IMR-90 (cell line): Measurements from ENCODE around the gene GPRIN3. TPM values are rescaled to one million over a fixed set of nuclear protein-coding genes. Genes with fewer than 3 reads are reported as not detected.

ENCODE experiments used
- ATAC-seq: fragments of 200-7000 bp; cut with Tn5 transposase; 2 replicates; pipeline ENCODE4 v1.9.1; 2020; ENCODE audit warnings: low read depth, mild to moderate bottlenecking, moderate library complexity
- BruUV-seq: library from RNA; stranded (reverse); fragments of 400-500 nt; replicated peaks from 2 replicates; lab custom pipeline; 2021; lab: Mats Ljungman, UMichigan
- CTCF ChIA-PET: fragments of 300-600 bp; formaldehyde crosslinking; extraction: SDS; loops from one replicate; lab custom pipeline; 2021; ENCODE audit warnings: antibody characterized with exemption; lab: Yijun Ruan, JAX
- POLR2A ChIA-PET: fragments of 300-600 bp; sonication (Branson Sonifier 250); formaldehyde crosslinking; loops from one replicate; lab custom pipeline; 2022; ENCODE audit warnings: antibody characterized with exemption; ENCODE audit not compliant: unreplicated experiment; lab: Charles Lee
- DNase-seq: peaks from one replicate; pipeline ENCODE4 v3.0.0; 2013
- H2AFZ ChIP-seq: replicated peaks from 2 replicates; pipeline ENCODE3; 2013; ENCODE audit warnings: low read length, mild to moderate bottlenecking; ENCODE audit not compliant: poor library complexity
- H2AK5ac ChIP-seq: 2 replicates; pipeline ENCODE4 v1.6.1; 2013; ENCODE audit warnings: low read depth, low read length, inconsistent platforms
- H2AK9ac ChIP-seq: replicated peaks from 2 replicates; pipeline ENCODE3; 2013; ENCODE audit warnings: mild to moderate bottlenecking, low read depth, low read length, moderate library complexity; ENCODE audit not compliant: poor library complexity
- H2BK120ac ChIP-seq: 2 replicates; pipeline ENCODE4 v1.6.1; 2013; ENCODE audit warnings: low read depth, low read length, inconsistent platforms
- H2BK15ac ChIP-seq: 3 replicates; pipeline ENCODE4 v1.6.1; 2013; ENCODE audit warnings: low read depth, low read length, inconsistent platforms
- H2BK20ac ChIP-seq: 2 replicates; pipeline ENCODE4 v1.6.1; 2013; ENCODE audit warnings: low read depth, mild to moderate bottlenecking, inconsistent platforms, low read length, moderate library complexity
- H2BK5ac ChIP-seq: 2 replicates; pipeline ENCODE4 v1.6.1; 2013; ENCODE audit warnings: mild to moderate bottlenecking, low read depth, low read length, inconsistent platforms; ENCODE audit not compliant: poor library complexity, severe bottlenecking
- H3K14ac ChIP-seq: replicated peaks from 2 replicates; pipeline ENCODE4 v1.6.1; 2013; ENCODE audit warnings: low read depth, low read length, inconsistent platforms
- H3K18ac ChIP-seq: 2 replicates; pipeline ENCODE4 v1.6.1; 2013; ENCODE audit warnings: low read depth, low read length, control low read depth
- H3K23ac ChIP-seq: 2 replicates; pipeline ENCODE4 v1.6.1; 2013; ENCODE audit warnings: low read depth, low read length, inconsistent platforms
- H3K27ac ChIP-seq: 2 replicates; pipeline ENCODE4 v1.5.1; 2013; ENCODE audit warnings: mild to moderate bottlenecking, control low read depth, low read length; ENCODE audit not compliant: insufficient read depth
- H3K27me3 ChIP-seq: 2 replicates; pipeline ENCODE4 v1.6.1; 2013; ENCODE audit warnings: low read length; ENCODE audit not compliant: control insufficient read depth, insufficient read depth
- H3K36me3 ChIP-seq: 2 replicates; pipeline ENCODE4 v1.6.1; 2013; ENCODE audit warnings: low read length, mixed read lengths; ENCODE audit not compliant: control insufficient read depth, insufficient read depth
- H3K4ac ChIP-seq: 2 replicates; pipeline ENCODE4 v1.6.1; 2013; ENCODE audit warnings: low read depth, low read length, inconsistent platforms
- H3K4me1 ChIP-seq: 2 replicates; pipeline ENCODE4 v1.6.1; 2013; ENCODE audit warnings: low read length, mixed read lengths; ENCODE audit not compliant: control insufficient read depth, insufficient read depth
- H3K4me2 ChIP-seq: 2 replicates; pipeline ENCODE4 v1.6.1; 2013; ENCODE audit warnings: low read depth, mild to moderate bottlenecking, control low read depth, low read length, moderate library complexity
- H3K4me3 ChIP-seq: 2 replicates; pipeline ENCODE4 v1.5.1; 2013; ENCODE audit warnings: low read depth, mild to moderate bottlenecking, control low read depth, low read length, moderate library complexity; ENCODE audit not compliant: insufficient read depth
- H3K56ac ChIP-seq: 2 replicates; pipeline ENCODE4 v1.6.1; 2013; ENCODE audit warnings: low read length, inconsistent platforms; ENCODE audit not compliant: insufficient read depth; ENCODE audit errors: extremely low read depth
- H3K79me1 ChIP-seq, 2 experiments: 2 replicates each; pipeline ENCODE4 v1.6.1; 2013; ENCODE audit warnings: low read length in 2 of 2, inconsistent platforms in 1 of 2, low read depth in 1 of 2
- H3K9ac ChIP-seq: 2 replicates; pipeline ENCODE4 v1.6.1; 2013; ENCODE audit warnings: low read depth, low read length, control low read depth
- H3K9me1 ChIP-seq: 2 replicates; pipeline ENCODE4 v1.6.1; 2013; ENCODE audit warnings: low read length, inconsistent platforms; ENCODE audit not compliant: insufficient read depth
- H3K9me3 ChIP-seq: 2 replicates; pipeline ENCODE4 v1.6.1; 2013; ENCODE audit warnings: low read length; ENCODE audit not compliant: control insufficient read depth, insufficient read depth
- H4K20me1 ChIP-seq: 2 replicates; pipeline ENCODE4 v1.6.1; 2013; ENCODE audit warnings: low read length, inconsistent platforms; ENCODE audit not compliant: insufficient read depth
- H4K5ac ChIP-seq: 2 replicates; pipeline ENCODE4 v1.6.1; 2013; ENCODE audit warnings: mild to moderate bottlenecking, low read depth, low read length, control low read depth
- H4K8ac ChIP-seq, 2 experiments: 2 replicates each; pipeline ENCODE4 v1.6.1; 2013; ENCODE audit warnings: low read depth in 2 of 2, low read length in 2 of 2, control low read depth in 1 of 2, inconsistent platforms in 1 of 2
- H4K91ac ChIP-seq: 2 replicates; pipeline ENCODE4 v1.6.1; 2013; ENCODE audit warnings: low read depth, low read length, inconsistent platforms; ENCODE audit not compliant: insufficient read depth
- CTCF ChIP-seq: conservative IDR thresholded peaks from 2 replicates; pipeline ENCODE4 v1.5.1; 2012; ENCODE audit warnings: mild to moderate bottlenecking, low read depth, low read length, improper control_type of control experiment
- POLR2A ChIP-seq: IDR thresholded peaks from 2 replicates; pipeline ENCODE4 v1.6.1; 2012; ENCODE audit warnings: mild to moderate bottlenecking, low read depth, low read length
- RAD21 ChIP-seq: IDR thresholded peaks from 2 replicates; pipeline ENCODE4 v1.6.1; 2012; ENCODE audit warnings: low read length, improper control_type of control experiment
- SMC3 ChIP-seq: fragments of 150-350 bp; IDR thresholded peaks from 2 replicates; pipeline ENCODE4 v1.6.1; 2016; ENCODE audit warnings: low read depth, mild to moderate bottlenecking, antibody characterized with exemption, low read length, moderate library complexity
- USF2 ChIP-seq: fragments of 150-350 bp; IDR thresholded peaks from 2 replicates; pipeline ENCODE4 v1.6.1; 2017; ENCODE audit warnings: mild to moderate bottlenecking, antibody characterized with exemption, low read length, low read depth
- WGBS, 2 experiments: methylation state at CpG; one replicate each; pipeline versions ENCODE4 v1.1.5 to v1.1.7; 2013; ENCODE audit warnings: missing lambda C conversion rate in 2 of 2; ENCODE audit not compliant: insufficient read length in 1 of 2; ENCODE audit errors: extremely low coverage in 2 of 2; 5-methylcytosine and 5-hydroxymethylcytosine counted together
- dilution Hi-C: fragments of 300-500 bp; cut with HindIII; formaldehyde crosslinking; loops from one replicate; pipeline ENCODE4 v1.14.3; 2018; ENCODE audit warnings: low sequenced_read_pairs; ENCODE audit not compliant: unreplicated experiment
- in situ Hi-C: fragments of 300-500 bp; cut with MboI; formaldehyde crosslinking; loops from 3 replicates; pipeline ENCODE4 v1.14.3; 2019; ENCODE audit warnings: low sequenced_read_pairs, inconsistent platforms, mixed read lengths
- intact Hi-C: fragments of 100-400 bp; cut with micrococcal nuclease; formaldehyde crosslinking; loops from 2 replicates; pipeline ENCODE4 v1.10.0; 2022
- polyA plus RNA-seq, 3 experiments: library from polyadenylated mRNA; depleted of rRNA; stranded (reverse); fragments of >200 nt; gene quantifications; 2 replicates each; pipeline ENCODE4 v1.2.3, GENCODE V29; 2012; ENCODE audit warnings: low replicate concordance in 1 of 3
- total RNA-seq: library from RNA; depleted of rRNA; stranded (reverse); fragments of >200 nt; gene quantifications from 2 replicates; pipeline ENCODE4 v1.2.3, GENCODE V29; 2012

Gene GPRIN3
- total and polyA plus RNA-seq, 2 of the 4 experiments (the other 2 are of a cell fraction), result under 0.01 TPM; not detected in 1

GRCh38 chr4:89226665-89227574, 80.7 kb downstream of the GPRIN3 start:
- no peak overlapping the region for H2AFZ ChIP-seq
- DNase-seq, result peak; percentile 62

More at GRCh38 chr4:89226665-89227574, 80.7 kb downstream of the GPRIN3 start:
- Histone ChIP-seq H4K91ac (no peak overlapping the region), H3K36me3 (no peaks in the 10 kb centered on the region), H2BK5ac (no peak overlapping the region), H4K5ac (no peak overlapping the region), H3K14ac (no peak overlapping the region), H3K9me3 (no peaks in the 10 kb centered on the region), H2BK15ac (no peak overlapping the region), H3K27ac (no peak overlapping the region), H3K4me3 (no peak overlapping the region), H3K23ac (no peak overlapping the region), H3K4me1 (no peaks in the 10 kb centered on the region), H3K4ac (no peak overlapping the region), H4K20me1 (no peaks in the 10 kb centered on the region), H2AK5ac (no peak overlapping the region), H3K27me3 (no peaks in the 10 kb centered on the region), H3K4me2 (no peak overlapping the region), H3K9me1 (no peaks in the 10 kb centered on the region), H2AK9ac (no peak overlapping the region), H3K18ac (no peak overlapping the region), H4K8ac (no peak overlapping the region), H3K9ac (no peak overlapping the region), H3K79me1 (no peaks in the 10 kb centered on the region), H3K56ac (no peak overlapping the region), H2BK120ac (no peak overlapping the region), H2BK20ac (no peak overlapping the region)
- intact Hi-C loops, result loop anchor here (1.0 to 2.0 kb wide), 3 partner anchors 207 to 1066 kb away; no protein-coding TSS in a partner anchor
- in situ Hi-C loops, result loop anchor here (25.0 kb wide), 1 partner anchor 685 kb away; no protein-coding TSS in a partner anchor
- 10% methylated on average over 2 of the region's 9 CpGs; no CpG with 5 or more reads in 1 of the 2 experiments for WGBS, 2 experiments
- dilution Hi-C loops, result no loop called here
- ChIA-PET CTCF (interaction anchor here (0.6 to 1.8 kb wide), 11 partner anchors 9 to 217 kb away, joined by 3 to 10 read pairs (median 4); no protein-coding TSS in a partner anchor), POLR2A (no interaction called here)
- no peak for TF ChIP-seq POLR2A
- no peak for TF ChIP-seq USF2
- peak; percentile 65 for TF ChIP-seq CTCF
- TF ChIP-seq RAD21, result peak; percentile 68
- peak; percentile 49 for TF ChIP-seq SMC3
- ATAC-seq, result peak; percentile 96
- BruUV-seq, result no TSS peak
